Measurements from ENCODE around the gene STK11IP. TPM values are rescaled to one million over a fixed set of nuclear protein-coding genes. Genes with fewer than 3 reads are reported as not detected.

Gene STK11IP
- total RNA-seq, 1 donor from 2014 or later: 17.1 TPM

Small RNAs within 50 kb of the gene (microRNA-seq; reads per million reads assigned to microRNA genes)
- not detected for gene MIR3132 (ENCODE audit: borderline number of aligned reads)

Other genes with a start within 250 kb of the STK11IP start
- gene DNPEP, start 209.9 kb upstream of the STK11IP start, total RNA-seq: 78.6 TPM
- gene DES, start 179.5 kb upstream of the STK11IP start, total RNA-seq: 62.5 TPM
- 4.7 TPM for gene SPEG, start 163.0 kb upstream of the STK11IP start, total RNA-seq
- 32.4 TPM for gene GMPPA, start 99.0 kb upstream of the STK11IP start, total RNA-seq
- not detected for gene ASIC4, start 83.4 kb upstream of the STK11IP start, total RNA-seq
- 24.1 TPM for gene CHPF, start 54.0 kb upstream of the STK11IP start, total RNA-seq
- 2.6 TPM for gene TMEM198, start 53.8 kb upstream of the STK11IP start, total RNA-seq
- 61.5 TPM for gene OBSL1, start 26.3 kb upstream of the STK11IP start, total RNA-seq
- 0.45 TPM for gene INHA, start 25.5 kb upstream of the STK11IP start, total RNA-seq
- 6.7 TPM for gene SLC4A3, start 29.8 kb downstream of the STK11IP start, total RNA-seq

Measured in mesenteric fat pad (tissue), 1 donor.